ENCODE data around the gene SPON2. TPM values are rescaled to one million over a fixed set of nuclear protein-coding genes. Genes with fewer than 3 reads are reported as not detected.

The SPON2 gene
- total RNA-seq, 1 donor from 2014 or later, result 10.9 TPM

GRCh38 chr4:1207603-1208265 is 35.4 kb upstream of the SPON2 start:
- no peak for TF ChIP-seq CTCF (IDR thresholded peaks at IDR 0.05; ENCODE audit: insufficient read depth, low read length, poor library complexity, severe bottlenecking)
- H3K4me3 ChIP-seq (ENCODE audit: low read depth, low read length), result no peak overlapping the region
- DNase-seq (ENCODE audit: low read depth), result no peak
- no peaks in the 10 kb centered on the region for H3K36me3 ChIP-seq (ENCODE audit: control insufficient read depth, insufficient read depth, low read length)
- H3K27me3 ChIP-seq (ENCODE audit: control insufficient read depth, insufficient read depth, low read length), result no peaks in the 10 kb centered on the region

- H3K4me3 ChIP-seq (ENCODE audit: low read depth, low read length), result no peak overlapping the region
- TF ChIP-seq CTCF (IDR thresholded peaks at IDR 0.05; ENCODE audit: insufficient read depth, low read length, poor library complexity, severe bottlenecking), result no peak
- H3K27me3 ChIP-seq (ENCODE audit: control insufficient read depth, insufficient read depth, low read length), result no peaks in the 10 kb centered on the region
- no peak for DNase-seq (ENCODE audit: low read depth)
- no peaks in the 10 kb centered on the region for H3K36me3 ChIP-seq (ENCODE audit: control insufficient read depth, insufficient read depth, low read length)
Measured at GRCh38 chr4:1207157-1207470, 34.7 kb upstream of the SPON2 start.

GRCh38 chr4:1206299-1207156 is 34.1 kb upstream of the SPON2 start:
- H3K27me3 ChIP-seq (ENCODE audit: control insufficient read depth, insufficient read depth, low read length), result no peaks in the 10 kb centered on the region
- DNase-seq (ENCODE audit: low read depth), result no peak
- no peaks in the 10 kb centered on the region for H3K36me3 ChIP-seq (ENCODE audit: control insufficient read depth, insufficient read depth, low read length)
- no peak for TF ChIP-seq CTCF (IDR thresholded peaks at IDR 0.05; ENCODE audit: insufficient read depth, low read length, poor library complexity, severe bottlenecking)
- no peak overlapping the region for H3K4me3 ChIP-seq (ENCODE audit: low read depth, low read length)

GRCh38 chr4:1205586-1206298 is 33.4 kb upstream of the SPON2 start:
- TF ChIP-seq CTCF (IDR thresholded peaks at IDR 0.05; ENCODE audit: insufficient read depth, low read length, poor library complexity, severe bottlenecking), result no peak
- Histone ChIP-seq H3K36me3 (ENCODE audit: control insufficient read depth, insufficient read depth, low read length) (no peaks in the 10 kb centered on the region), H3K4me3 (ENCODE audit: low read depth, low read length) (no peak overlapping the region), H3K27me3 (ENCODE audit: control insufficient read depth, insufficient read depth, low read length) (no peaks in the 10 kb centered on the region)
- DNase-seq (ENCODE audit: low read depth), result no peak

- H3K36me3 ChIP-seq (ENCODE audit: control insufficient read depth, insufficient read depth, low read length), result no peaks in the 10 kb centered on the region
- no peak for TF ChIP-seq CTCF (IDR thresholded peaks at IDR 0.05; ENCODE audit: insufficient read depth, low read length, poor library complexity, severe bottlenecking)
- H3K4me3 ChIP-seq (ENCODE audit: low read depth, low read length), result no peak overlapping the region
- DNase-seq (ENCODE audit: low read depth), result no peak
- H3K27me3 ChIP-seq (ENCODE audit: control insufficient read depth, insufficient read depth, low read length), result no peaks in the 10 kb centered on the region
Measured at GRCh38 chr4:1204828-1205585, 32.6 kb upstream of the SPON2 start.

Measured in kidney epithelial cell (primary cell).